Left kidney (tissue), 8 donors: ENCODE measurements around the gene WDR77. TPM values are rescaled to one million over a fixed set of nuclear protein-coding genes. Genes with fewer than 3 reads are reported as not detected.
A peak's percentile ranks its signal among the peaks of the same experiment; 100 is the strongest.

Experiments
- DNase-seq: peaks from one replicate; pipeline ENCODE4 v3.0.0-alpha.2; 2013
- long read RNA-seq, 8 donors: transcript quantifications; one replicate each; lab custom pipeline, GENCODE V29; 2026
- polyA plus RNA-seq: library from polyadenylated mRNA; unstranded; fragments of 120-200 nt; gene quantifications from one replicate; pipeline ENCODE4 v1.2.1, GENCODE V29; 2013; ENCODE audit not compliant: insufficient read length

The WDR77 gene
- 40.2 TPM for polyA plus RNA-seq
- long read RNA-seq, donor 1, transcript WDR77-201 (10 exons, 2,576 nt) = major isoform, 16 of 792 reads
- long read RNA-seq, donor 1, partial matches to known transcripts = 591 of 792 reads
- long read RNA-seq, donor 1, other reads (novel, unspliced or antisense) = 185 of 792 reads
- long read RNA-seq, donor 2, transcript WDR77-201 (10 exons, 2,576 nt) = major isoform, 20 of 25 reads
- long read RNA-seq, donor 2, partial matches to known transcripts = 5 of 25 reads
- long read RNA-seq, donor 2, other reads (novel, unspliced or antisense) = 0 of 25 reads
- long read RNA-seq, donor 3, transcript WDR77-201 (10 exons, 2,576 nt) = major isoform, 11 of 22 reads
- long read RNA-seq, donor 3, partial matches to known transcripts = 10 of 22 reads
- long read RNA-seq, donor 3, other reads (novel, unspliced or antisense) = 0 of 22 reads
- long read RNA-seq, donor 4 = 0 reads
- long read RNA-seq, donor 5, transcript WDR77-201 (10 exons, 2,576 nt) = major isoform, 22 of 32 reads
- long read RNA-seq, donor 5, partial matches to known transcripts = 8 of 32 reads
- long read RNA-seq, donor 5, other reads (novel, unspliced or antisense) = 0 of 32 reads
- long read RNA-seq, donor 6, transcript WDR77-201 (10 exons, 2,576 nt) = major isoform, 17 of 17 reads
- long read RNA-seq, donor 6, partial matches to known transcripts = 0 of 17 reads
- long read RNA-seq, donor 6, other reads (novel, unspliced or antisense) = 0 of 17 reads
- long read RNA-seq, donor 7, transcript WDR77-201 (10 exons, 2,576 nt) = major isoform, 22 of 925 reads
- long read RNA-seq, donor 7, partial matches to known transcripts = 885 of 925 reads
- long read RNA-seq, donor 7, other reads (novel, unspliced or antisense) = 18 of 925 reads
- long read RNA-seq, donor 8, transcript WDR77-201 (10 exons, 2,576 nt) = major isoform, 8 of 8 reads
- long read RNA-seq, donor 8, partial matches to known transcripts = 0 of 8 reads
- long read RNA-seq, donor 8, other reads (novel, unspliced or antisense) = 0 of 8 reads

- DNase-seq = peak; percentile 99
These were observed at the start of gene WDR77, which contains the start of gene ATP5PB for GRCh38 chr1:111448918-111449702. TSS of gene WDR77 (minus strand) at chr1:111449256. CDS start at chr1:111449169, 87 bp downstream. TSS of gene ATP5PB (plus strand) at chr1:111449464. CDS start at chr1:111449542, 78 bp downstream.

- DNase-seq = no peak
These were observed 48.5 kb upstream of the WDR77 start for GRCh38 chr1:111497592-111497991.

GRCh38 chr1:111496398-111496797 lies 47.3 kb upstream of the WDR77 start:
- DNase-seq = no peak

- no peak for DNase-seq
These were observed 42.0 kb upstream of the WDR77 start for GRCh38 chr1:111491070-111491469.

- no peak for DNase-seq
These were observed 41.2 kb upstream of the WDR77 start for GRCh38 chr1:111490220-111490619.

GRCh38 chr1:111489604-111490003 lies 40.5 kb upstream of the WDR77 start:
- DNase-seq = no peak

- no peak for DNase-seq
These were observed 39.6 kb upstream of the WDR77 start for GRCh38 chr1:111488669-111489068.

GRCh38 chr1:111487133-111487532 lies 38.1 kb upstream of the WDR77 start:
- no peak for DNase-seq

- DNase-seq = no peak
These were observed 37.4 kb upstream of the WDR77 start for GRCh38 chr1:111486431-111486830.

- no peak for DNase-seq
These were observed 35.5 kb upstream of the WDR77 start for GRCh38 chr1:111484391-111485026.

- no peak for DNase-seq
These were observed 34.8 kb upstream of the WDR77 start for GRCh38 chr1:111483876-111484275.

- DNase-seq = no peak
These were observed 34.1 kb upstream of the WDR77 start for GRCh38 chr1:111483166-111483565.

GRCh38 chr1:111481387-111482221 lies 32.5 kb upstream of the WDR77 start:
- DNase-seq = peak; percentile 64

GRCh38 chr1:111480674-111481073 lies 31.6 kb upstream of the WDR77 start:
- no peak for DNase-seq

GRCh38 chr1:111476761-111477309 lies 27.8 kb upstream of the WDR77 start:
- DNase-seq = no peak

- DNase-seq = no peak
These were observed 27.2 kb upstream of the WDR77 start for GRCh38 chr1:111476214-111476613.

GRCh38 chr1:111475701-111476100 lies 26.6 kb upstream of the WDR77 start:
- no peak for DNase-seq

- no peak for DNase-seq
These were observed 25.5 kb upstream of the WDR77 start for GRCh38 chr1:111474521-111474920.

- no peak for DNase-seq
These were observed 25.1 kb upstream of the WDR77 start for GRCh38 chr1:111474106-111474505.

GRCh38 chr1:111471538-111471937 lies 22.5 kb upstream of the WDR77 start:
- DNase-seq = no peak
